HepG2 (cell line): Measurements from ENCODE around the gene ATP11A. TPM values are rescaled to one million over a fixed set of nuclear protein-coding genes. Genes with fewer than 3 reads are reported as not detected.

Experiments
- ATRX ChIP-seq: sonication (generic); formaldehyde crosslinking; IDR thresholded peaks from 2 replicates; pipeline ENCODE4 v1.4.0; 2020; ENCODE audit warnings: missing genetic modification reagents, borderline replicate concordance
- BORCS8-MEF2B ChIP-seq: sonication (generic); formaldehyde crosslinking; IDR thresholded peaks from 2 replicates; pipeline ENCODE4 v1.8.0; 2022; ENCODE audit warnings: mild to moderate bottlenecking, missing genetic modification reagents
- CENPBD1 ChIP-seq: sonication (generic); formaldehyde crosslinking; IDR thresholded peaks from 2 replicates; pipeline ENCODE4 v1.8.0; 2022; ENCODE audit warnings: missing genetic modification reagents, low read depth, mild to moderate bottlenecking, borderline replicate concordance
- FOSL1 ChIP-seq: sonication (generic); formaldehyde crosslinking; IDR thresholded peaks from 2 replicates; pipeline ENCODE4 v1.9.0; 2021; ENCODE audit warnings: missing genetic modification reagents, borderline replicate concordance
- GATAD2A ChIP-seq: IDR thresholded peaks from 2 replicates; pipeline ENCODE4 v1.6.1; 2016
- HMGA1 ChIP-seq: sonication (generic); formaldehyde crosslinking; conservative IDR thresholded peaks from 2 replicates; pipeline ENCODE4 v1.4.0; 2020; ENCODE audit warnings: missing genetic modification reagents
- KMT2B ChIP-seq: IDR thresholded peaks from 2 replicates; pipeline ENCODE4 v1.6.1; 2016; ENCODE audit warnings: missing genetic modification reagents, missing compliant biosample characterization
- PATZ1 ChIP-seq: sonication (generic); formaldehyde crosslinking; IDR thresholded peaks from 2 replicates; pipeline ENCODE4 v1.4.0; 2020; ENCODE audit warnings: missing genetic modification reagents
- PITX1 ChIP-seq: sonication (generic); formaldehyde crosslinking; IDR thresholded peaks from 2 replicates; pipeline ENCODE4 v1.5.1; 2020; ENCODE audit warnings: mild to moderate bottlenecking, missing genetic modification reagents
- PRPF4 ChIP-seq: fragments of 200-400 bp; formaldehyde crosslinking; IDR thresholded peaks from 2 replicates; pipeline ENCODE4 v1.6.1; 2016; ENCODE audit warnings: low read length, low read depth; ENCODE audit not compliant: poor library complexity, severe bottlenecking
- SSRP1 ChIP-seq: IDR thresholded peaks from 2 replicates; pipeline ENCODE4 v1.6.1; 2016; ENCODE audit warnings: control low read depth
- TAF15 ChIP-seq: fragments of 200-400 bp; formaldehyde crosslinking; IDR thresholded peaks from one replicate; pipeline ENCODE4 v1.6.1; 2018; ENCODE audit warnings: mild to moderate bottlenecking, low read depth, low read length; ENCODE audit not compliant: poor library complexity, severe bottlenecking
- THYN1 ChIP-seq: sonication (generic); formaldehyde crosslinking; IDR thresholded peaks from 2 replicates; pipeline ENCODE4 v1.8.1; 2023; ENCODE audit warnings: low read depth, mild to moderate bottlenecking, moderate library complexity, missing genetic modification reagents, borderline replicate concordance
- TOE1 ChIP-seq: sonication (generic); formaldehyde crosslinking; IDR thresholded peaks from 2 replicates; pipeline ENCODE4 v1.4.0; 2020; ENCODE audit warnings: mild to moderate bottlenecking, missing genetic modification reagents
- YEATS2 ChIP-seq: sonication (generic); formaldehyde crosslinking; IDR thresholded peaks from 2 replicates; pipeline ENCODE4 v1.4.0; 2020; ENCODE audit warnings: missing genetic modification reagents, borderline replicate concordance
- ZBTB14 ChIP-seq: sonication (generic); formaldehyde crosslinking; IDR thresholded peaks from 2 replicates; pipeline ENCODE4 v1.4.0; 2020; ENCODE audit warnings: missing genetic modification reagents
- ZFP90 ChIP-seq: sonication (generic); formaldehyde crosslinking; IDR thresholded peaks from 2 replicates; pipeline ENCODE4 v1.8.0; 2022; ENCODE audit warnings: missing genetic modification reagents, mild to moderate bottlenecking, inconsistent platforms, borderline replicate concordance
- ZMYM4 ChIP-seq: sonication (generic); formaldehyde crosslinking; IDR thresholded peaks from 2 replicates; pipeline ENCODE4 v1.8.1; 2023; ENCODE audit warnings: mild to moderate bottlenecking, missing genetic modification reagents
- ZNF143 ChIP-seq: sonication (generic); formaldehyde crosslinking; IDR thresholded peaks from 2 replicates; pipeline ENCODE4 v1.4.0; 2020; ENCODE audit warnings: missing genetic modification reagents
- ZNF275 ChIP-seq: sonication (generic); formaldehyde crosslinking; IDR thresholded peaks from 2 replicates; pipeline ENCODE4 v1.8.0; 2022; ENCODE audit warnings: missing genetic modification reagents, mild to moderate bottlenecking, inconsistent platforms, borderline replicate concordance
- ZNF296 ChIP-seq: sonication (generic); formaldehyde crosslinking; conservative IDR thresholded peaks from 2 replicates; pipeline ENCODE4 v1.5.0; 2020; ENCODE audit warnings: mild to moderate bottlenecking, missing genetic modification reagents
- ZNF589 ChIP-seq: sonication (generic); formaldehyde crosslinking; conservative IDR thresholded peaks from 2 replicates; pipeline ENCODE4 v1.8.0; 2022; ENCODE audit warnings: mild to moderate bottlenecking, moderate library complexity, missing genetic modification reagents
- ZNF720 ChIP-seq: sonication (generic); formaldehyde crosslinking; IDR thresholded peaks from 2 replicates; pipeline ENCODE4 v1.4.0; 2020; ENCODE audit warnings: missing genetic modification reagents
- ZNF781 ChIP-seq: sonication (generic); formaldehyde crosslinking; IDR thresholded peaks from 2 replicates; pipeline ENCODE4 v1.5.1; 2020; ENCODE audit warnings: borderline replicate concordance, mild to moderate bottlenecking, missing genetic modification reagents; ENCODE audit errors: not compliant biosample characterization
- ZNF891 ChIP-seq: sonication (generic); formaldehyde crosslinking; IDR thresholded peaks from 2 replicates; pipeline ENCODE4 v1.5.0; 2020; ENCODE audit warnings: mild to moderate bottlenecking, missing genetic modification reagents
- ZSCAN29 ChIP-seq: sonication (generic); formaldehyde crosslinking; conservative IDR thresholded peaks from 2 replicates; pipeline ENCODE4 v1.4.0; 2020; ENCODE audit warnings: mild to moderate bottlenecking, missing genetic modification reagents
- polyA plus RNA-seq, 8 experiments: library from polyadenylated mRNA; depleted of rRNA in 3 of 8; stranded (reverse) in 7 of 8; unstranded in 1 of 8; fragments of >200 nt; fragmentation: Illumina TruSeq in 4 of 8; extraction: Trizol in 4 of 8; gene quantifications; 2 replicates each; pipeline versions ENCODE4 v1.2.1 to v1.2.3, GENCODE V29; 2011 to 2016; ENCODE audit warnings: low read depth in 4 of 8, missing spikeins in 1 of 8, mixed read lengths in 1 of 8; ENCODE audit not compliant: insufficient read depth in 1 of 8
- total RNA-seq, 5 experiments: library from RNA; depleted of rRNA; stranded (reverse); fragments of >200 nt; fragmentation: Illumina TruSeq; extraction: Trizol; gene quantifications; 2 replicates each; pipeline ENCODE4 v1.2.3, GENCODE V29; 2016; ENCODE audit warnings: low read depth in 1 of 5

The ATP11A gene
- total and polyA plus RNA-seq, 2 of the 13 experiments (the other 11 are each of a cell fraction or from before 2014, with no cell fraction given), result 18.4 to 20.1 TPM

GRCh38 chr13:112893570-112894422 is 204.0 kb downstream of the ATP11A start (continued):
- peak; percentile 59 for TF ChIP-seq PATZ1 (CRISPR knock-in tag)
- peak; percentile 69 for TF ChIP-seq TAF15
- TF ChIP-seq ZNF720 (CRISPR knock-in tag), result no peak
- no peak for TF ChIP-seq THYN1 (CRISPR knock-in tag)
- TF ChIP-seq FOSL1 (CRISPR knock-in tag), result no peak
- no peak for TF ChIP-seq ZNF891
- TF ChIP-seq PRPF4, result no peak
- TF ChIP-seq GATAD2A (CRISPR knock-in tag), result peak; percentile 42
- peak; percentile 41; the same call in 1 of the 2 replicates for TF ChIP-seq BORCS8-MEF2B (CRISPR knock-in tag)
- peak; percentile 59; the same call in 1 of the 2 replicates for TF ChIP-seq ZNF143 (CRISPR knock-in tag)
- TF ChIP-seq KMT2B (CRISPR knock-in tag), result no peak
- no peak for TF ChIP-seq ATRX (CRISPR knock-in tag)
- TF ChIP-seq ZBTB14 (CRISPR knock-in tag), result no peak
- TF ChIP-seq ZNF275 (CRISPR knock-in tag), result 0 out of 2 replicates have a peak, but pooled peaks have one; percentile 69
- no peak for TF ChIP-seq CENPBD1 (CRISPR knock-in tag)
- TF ChIP-seq ZNF296 (CRISPR knock-in tag), result no peak
- TF ChIP-seq ZFP90, result peak; percentile 45; the same call in 1 of the 2 replicates
- peak; percentile 55; the same call in 1 of the 2 replicates for TF ChIP-seq ZMYM4
- no peak for TF ChIP-seq ZNF781 (CRISPR knock-in tag)
- peak; percentile 25; the same call in 1 of the 2 replicates for TF ChIP-seq PITX1 (CRISPR knock-in tag)
- no peak for TF ChIP-seq ZSCAN29
- TF ChIP-seq SSRP1 (CRISPR knock-in tag), result no peak; the same call in 1 of the 2 replicates
- TF ChIP-seq YEATS2 (CRISPR knock-in tag), result no peak
- no peak for TF ChIP-seq HMGA1
- no peak for TF ChIP-seq TOE1
- TF ChIP-seq ZNF589, result no peak
